OCI-LY7 (cell line): ENCODE measurements around the gene CASP8AP2. TPM values are rescaled to one million over a fixed set of nuclear protein-coding genes. Genes with fewer than 3 reads are reported as not detected.

Experiments
- BruUV-seq: library from RNA; stranded (reverse); fragments of 400-500 nt; replicated peaks from 2 replicates; lab custom pipeline; 2021; lab: Mats Ljungman, UMichigan
- CTCF ChIA-PET: fragments of 300-600 bp; sonication (Branson Sonifier 250); formaldehyde crosslinking; loops from one replicate; lab custom pipeline; 2022; ENCODE audit warnings: antibody characterized with exemption; ENCODE audit not compliant: unreplicated experiment; lab: Charles Lee
- POLR2A ChIA-PET: fragments of 300-600 bp; sonication (Branson Sonifier 250); formaldehyde crosslinking; loops from one replicate; lab custom pipeline; 2022; ENCODE audit warnings: antibody characterized with exemption; lab: Charles Lee
- DNase-seq: peaks from one replicate; pipeline ENCODE4 v3.0.0-alpha.2; 2015; ENCODE audit warnings: low spot score
- H2AFZ ChIP-seq: fragments of 200-600 bp; sonication (generic), shearing (Covaris generic); 2 replicates; pipeline ENCODE4 v1.6.1; 2014; ENCODE audit warnings: mild to moderate bottlenecking, antibody characterized with exemption, low read length, moderate library complexity
- H3K27ac ChIP-seq: fragments of 200-600 bp; sonication (generic); 2 replicates; pipeline ENCODE4 v1.5.1; 2014; ENCODE audit warnings: mixed run types, low read depth, mild to moderate bottlenecking, moderate library complexity, low read length, inconsistent platforms; ENCODE audit not compliant: poor library complexity, severe bottlenecking
- H3K36me3 ChIP-seq: fragments of 200-600 bp; sonication (generic); 2 replicates; pipeline ENCODE4 v1.6.1; 2014; ENCODE audit warnings: mild to moderate bottlenecking, antibody characterized with exemption, low read length, moderate library complexity, mixed read lengths; ENCODE audit not compliant: insufficient read depth
- H3K4me1 ChIP-seq: fragments of 200-600 bp; sonication (generic); 2 replicates; pipeline ENCODE4 v1.5.1; 2014; ENCODE audit warnings: mild to moderate bottlenecking, low read length; ENCODE audit not compliant: insufficient read depth, poor library complexity, severe bottlenecking
- H3K4me2 ChIP-seq: fragments of 200-600 bp; sonication (generic); 2 replicates; pipeline ENCODE4 v1.6.1; 2014; ENCODE audit warnings: mild to moderate bottlenecking, low read length
- H3K4me3 ChIP-seq: fragments of 200-600 bp; sonication (generic); 2 replicates; pipeline ENCODE4 v1.5.1; 2014; ENCODE audit warnings: mild to moderate bottlenecking, low read depth, low read length; ENCODE audit not compliant: poor library complexity, severe bottlenecking
- H3K79me2 ChIP-seq: fragments of 200-600 bp; sonication (generic); 2 replicates; pipeline ENCODE4 v1.6.1; 2016; ENCODE audit warnings: low read depth, mild to moderate bottlenecking, low read length, moderate library complexity, mixed read lengths; ENCODE audit not compliant: insufficient read depth
- H3K9me2 ChIP-seq: fragments of 200-600 bp; sonication (generic); 2 replicates; pipeline ENCODE4 v1.6.1; 2016; ENCODE audit warnings: mild to moderate bottlenecking, low read length, mixed read lengths; ENCODE audit not compliant: insufficient read depth
- H3K9me3 ChIP-seq: fragments of 200-600 bp; sonication (generic); 2 replicates; pipeline ENCODE4 v1.6.1; 2014; ENCODE audit warnings: mild to moderate bottlenecking, mixed run types, low read length, mixed read lengths
- H4K20me1 ChIP-seq: fragments of 200-600 bp; sonication (generic); 2 replicates; pipeline ENCODE4 v1.6.1; 2014; ENCODE audit warnings: mild to moderate bottlenecking, antibody characterized with exemption, low read length, moderate library complexity, mixed read lengths; ENCODE audit not compliant: insufficient read depth
- EZH2phosphoT487 ChIP-seq: fragments of 200-600 bp; sonication (generic); IDR thresholded peaks from 2 replicates; pipeline ENCODE4 v1.6.1; 2018; ENCODE audit warnings: low read depth, borderline replicate concordance, mild to moderate bottlenecking, mixed run types, antibody characterized with exemption, low read length, moderate library complexity, mixed read lengths
- intact Hi-C: fragments of 100-400 bp; cut with micrococcal nuclease; formaldehyde crosslinking; loops from one replicate; pipeline ENCODE4 v1.10.0; 2022; ENCODE audit not compliant: unreplicated experiment
- total RNA-seq, 2 experiments: library from RNA; depleted of rRNA in 1 of 2; stranded (reverse); fragments of >200 nt in 1 of 2; shearing (Covaris generic) in 1 of 2; gene quantifications; 2 replicates each; pipeline ENCODE4 v1.2.3, GENCODE V29; 2014 to 2022
- TF ChIP-seq, protein P1 (sequence below): fragments of 200-600 bp; sonication (generic); conservative IDR thresholded peaks from 2 replicates; pipeline ENCODE4 v1.5.1; 2014; ENCODE audit warnings: mild to moderate bottlenecking, antibody characterized with exemption, low read length, moderate library complexity, mixed read lengths

Gene CASP8AP2
- total RNA-seq, 2 experiments from 2014 or later, result 22.6 to 39.5 TPM

- Histone ChIP-seq H3K27ac (no peak overlapping the region), H2AFZ (no peak overlapping the region), H3K4me3 (no peak overlapping the region), H4K20me1 (no peaks in the 10 kb centered on the region), H3K9me3 (no peaks in the 10 kb centered on the region), H3K36me3 (peaks cover 49% of the 10 kb centered on the region), H3K79me2 (no peaks in the 10 kb centered on the region), H3K9me2 (no peaks in the 10 kb centered on the region), H3K4me2 (no peak overlapping the region), H3K4me1 (no peaks in the 10 kb centered on the region)
- no peak for TF ChIP-seq EZH2phosphoT487
- TF ChIP-seq, protein P1, sequence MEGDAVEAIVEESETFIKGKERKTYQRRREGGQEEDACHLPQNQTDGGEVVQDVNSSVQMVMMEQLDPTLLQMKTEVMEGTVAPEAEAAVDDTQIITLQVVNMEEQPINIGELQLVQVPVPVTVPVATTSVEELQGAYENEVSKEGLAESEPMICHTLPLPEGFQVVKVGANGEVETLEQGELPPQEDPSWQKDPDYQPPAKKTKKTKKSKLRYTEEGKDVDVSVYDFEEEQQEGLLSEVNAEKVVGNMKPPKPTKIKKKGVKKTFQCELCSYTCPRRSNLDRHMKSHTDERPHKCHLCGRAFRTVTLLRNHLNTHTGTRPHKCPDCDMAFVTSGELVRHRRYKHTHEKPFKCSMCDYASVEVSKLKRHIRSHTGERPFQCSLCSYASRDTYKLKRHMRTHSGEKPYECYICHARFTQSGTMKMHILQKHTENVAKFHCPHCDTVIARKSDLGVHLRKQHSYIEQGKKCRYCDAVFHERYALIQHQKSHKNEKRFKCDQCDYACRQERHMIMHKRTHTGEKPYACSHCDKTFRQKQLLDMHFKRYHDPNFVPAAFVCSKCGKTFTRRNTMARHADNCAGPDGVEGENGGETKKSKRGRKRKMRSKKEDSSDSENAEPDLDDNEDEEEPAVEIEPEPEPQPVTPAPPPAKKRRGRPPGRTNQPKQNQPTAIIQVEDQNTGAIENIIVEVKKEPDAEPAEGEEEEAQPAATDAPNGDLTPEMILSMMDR, result no peak
- no TSS peak for BruUV-seq
- intact Hi-C loops, result no loop called here
- DNase-seq, result no peak
- ChIA-PET CTCF (no interaction called here), POLR2A (interaction anchor here (0.6 to 1.2 kb wide), 3 partner anchors 16 to 110 kb away, joined by 3 to 4 read pairs (median 3); no protein-coding TSS in a partner anchor)
Measured at GRCh38 chr6:89873721-89874120, 44.0 kb downstream of the CASP8AP2 start.

DNA sequence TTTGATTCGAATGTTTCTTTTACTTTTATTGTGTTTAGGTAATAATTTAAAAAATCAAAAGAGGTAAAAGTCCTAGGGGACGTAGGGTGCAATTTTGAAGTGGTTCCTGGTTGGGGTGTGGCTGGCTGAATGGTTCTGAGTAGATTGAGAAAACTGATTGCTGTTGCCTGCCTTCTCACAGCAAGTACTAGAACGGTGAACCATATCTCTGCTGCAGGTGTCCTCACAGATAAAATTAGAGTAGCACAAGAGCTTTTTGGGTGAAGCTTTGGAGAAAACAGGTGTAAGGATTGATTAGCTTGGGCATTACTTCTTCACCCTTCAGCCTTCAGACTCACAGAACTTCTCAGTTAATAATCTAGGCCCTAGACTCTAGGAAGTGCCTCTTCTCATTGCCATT, 44.8 kb downstream of the CASP8AP2 start:
- Histone ChIP-seq H3K79me2 (no peaks in the 10 kb centered on the region), H4K20me1 (no peaks in the 10 kb centered on the region), H3K4me3 (no peak overlapping the region), H3K4me1 (no peaks in the 10 kb centered on the region), H3K9me2 (no peaks in the 10 kb centered on the region), H3K4me2 (no peak overlapping the region), H3K36me3 (peaks cover 43% of the 10 kb centered on the region), H3K9me3 (no peaks in the 10 kb centered on the region), H2AFZ (no peak overlapping the region), H3K27ac (no peak overlapping the region)
- ChIA-PET CTCF (no interaction called here), POLR2A (no interaction called here)
- intact Hi-C loops, result no loop called here
- TF ChIP-seq, protein P1, result no peak
- no peak for TF ChIP-seq EZH2phosphoT487
- no TSS peak for BruUV-seq
- DNase-seq, result no peak

DNA sequence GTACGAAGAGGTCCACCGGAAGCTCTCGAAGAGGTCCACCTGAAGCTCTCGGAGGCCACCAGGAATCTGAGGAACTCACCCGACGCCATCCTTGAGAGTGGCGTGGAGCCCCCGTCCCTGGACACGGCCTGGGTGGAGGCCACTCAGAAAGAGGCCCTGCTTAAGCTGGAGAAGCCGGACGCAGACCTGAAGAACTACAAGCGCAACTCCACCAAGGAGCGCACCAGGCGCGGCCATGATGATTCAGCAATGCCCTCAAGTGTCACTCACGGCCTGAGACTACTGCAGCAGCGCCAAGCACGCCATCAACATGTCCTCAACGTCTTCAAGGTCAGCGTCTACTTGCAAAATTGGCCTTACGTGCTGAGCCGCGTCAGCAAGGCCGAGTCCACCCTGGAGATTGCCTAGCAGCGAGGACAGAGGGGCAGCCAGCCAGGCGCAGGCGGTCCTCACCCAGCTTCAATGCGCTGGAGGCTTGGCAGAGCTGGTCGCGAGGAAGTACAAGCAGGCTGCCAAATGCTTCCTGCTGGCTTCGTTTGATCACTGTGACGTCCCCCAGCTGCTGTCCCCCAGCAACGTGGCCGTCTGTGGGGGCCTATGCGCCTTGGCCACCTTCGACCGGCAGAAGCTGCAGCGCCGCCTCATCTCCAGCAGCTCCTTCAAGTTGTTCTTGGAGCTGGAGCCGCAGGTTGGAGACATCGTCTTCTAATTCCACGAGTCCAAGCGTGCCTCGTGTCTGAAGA, 56.9 kb downstream of the CASP8AP2 start:
- H4K20me1 ChIP-seq, result no peaks in the 10 kb centered on the region
- H3K9me2 ChIP-seq, result no peaks in the 10 kb centered on the region
- no peaks in the 10 kb centered on the region for H3K79me2 ChIP-seq
- ChIA-PET CTCF (no interaction called here), POLR2A (interaction anchor here (0.9 kb wide), 1 partner anchor 11 kb away, joined by 3 read pairs; no protein-coding TSS in a partner anchor)
- no peak overlapping the region for H3K4me3 ChIP-seq
- no peaks in the 10 kb centered on the region for H3K9me3 ChIP-seq
- no peak overlapping the region for H2AFZ ChIP-seq
- H3K36me3 ChIP-seq, result no peaks in the 10 kb centered on the region
- BruUV-seq, result no TSS peak
- no peak overlapping the region for H3K27ac ChIP-seq
- H3K4me1 ChIP-seq, result no peaks in the 10 kb centered on the region
- intact Hi-C loops, result no loop called here
- TF ChIP-seq, protein P1, result no peak
- no peak for TF ChIP-seq EZH2phosphoT487
- no peak for DNase-seq
- no peak overlapping the region for H3K4me2 ChIP-seq
